WERI-Rb-1 (cell line): ENCODE measurements around the gene CNFN.

Source experiments
- DNase-seq: peaks from one replicate; pipeline ENCODE4 v3.0.0-alpha.2; 2020
- H3K27ac ChIP-seq: fragments of 250-450 bp; sonication (Bioruptor Pico); 2 replicates; pipeline ENCODE4 v1.5.1; 2020; ENCODE audit warnings: mild to moderate bottlenecking, moderate library complexity
- H3K27me3 ChIP-seq: fragments of 250-450 bp; sonication (Bioruptor Pico); 2 replicates; pipeline ENCODE4 v1.5.1; 2021; ENCODE audit warnings: mild to moderate bottlenecking, low read depth, moderate library complexity; ENCODE audit not compliant: insufficient read depth, severe bottlenecking
- H3K36me3 ChIP-seq: fragments of 250-450 bp; sonication (Bioruptor Pico); 2 replicates; pipeline ENCODE4 v1.5.1; 2020; ENCODE audit warnings: mild to moderate bottlenecking, moderate library complexity
- H3K4me3 ChIP-seq: 2 replicates; pipeline ENCODE4 v1.5.1; 2011; ENCODE audit warnings: low read depth, mild to moderate bottlenecking, control low read depth, low read length
- H3K9me3 ChIP-seq: fragments of 250-450 bp; sonication (Bioruptor Pico); 2 replicates; pipeline ENCODE4 v1.5.1; 2021; ENCODE audit warnings: mild to moderate bottlenecking, moderate library complexity; ENCODE audit not compliant: severe bottlenecking
- TF ChIP-seq, protein P1 (sequence below): IDR thresholded peaks from 2 replicates; pipeline ENCODE4 v1.5.1; 2011; ENCODE audit warnings: low read depth, mild to moderate bottlenecking, control low read depth, inconsistent platforms, low read length

The CNFN gene

DNA sequence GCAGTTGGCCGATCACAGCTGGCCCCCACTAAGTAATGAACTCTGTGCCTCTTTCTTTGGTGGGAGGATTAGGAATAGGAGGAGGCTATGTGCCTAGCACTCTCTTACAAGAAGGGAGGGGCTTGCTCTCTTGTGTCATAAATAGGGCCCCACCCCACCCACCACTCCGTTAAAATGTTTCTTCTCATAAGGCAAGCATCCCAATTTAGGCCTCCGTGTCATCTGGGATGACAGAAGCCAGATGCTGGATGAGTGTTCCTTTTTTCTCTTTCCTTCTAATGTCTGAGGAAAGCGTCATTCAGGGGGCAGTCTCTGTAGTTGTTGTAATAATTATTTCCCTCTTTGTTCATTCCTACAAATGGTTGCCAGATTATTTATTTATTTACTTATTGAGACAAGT, 37.2 kb upstream of the CNFN start, which contains the start of gene LIPE:
TSS of gene LIPE (minus strand) at position 76 of the 400 bp plus-strand sequence. CDS start 239 bp downstream, outside the sequence.
- Histone ChIP-seq H3K27me3 (no peaks in the 10 kb centered on the region), H3K36me3 (no peaks in the 10 kb centered on the region), H3K9me3 (peaks cover 2% of the 10 kb centered on the region)

DNA sequence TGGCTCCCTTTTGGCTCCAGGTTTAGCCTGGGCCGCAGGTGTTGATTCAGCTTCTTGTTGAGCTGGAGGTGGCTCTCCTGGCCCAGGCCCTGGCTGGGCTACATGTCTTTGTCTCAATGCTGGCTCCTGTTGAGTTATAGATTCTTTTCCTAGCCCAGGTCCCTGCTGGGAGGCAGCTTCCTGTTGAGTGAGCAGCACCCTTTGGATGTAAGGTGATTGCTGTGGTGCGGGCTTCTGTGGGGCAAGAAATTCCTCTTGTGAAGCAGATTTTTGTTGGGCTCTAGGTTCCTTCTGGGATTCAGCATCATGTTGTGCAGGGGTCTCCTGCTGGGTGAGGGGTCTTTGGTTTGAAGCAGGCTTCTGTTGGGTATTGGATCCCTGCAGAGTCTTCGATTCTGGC, 36.5 kb upstream of the CNFN start:
- H3K27ac ChIP-seq = no peak overlapping the region
- H3K27me3 ChIP-seq = no peaks in the 10 kb centered on the region
- no peak overlapping the region for H3K4me3 ChIP-seq
- H3K9me3 ChIP-seq = peaks cover 2% of the 10 kb centered on the region
- TF ChIP-seq, protein P1, sequence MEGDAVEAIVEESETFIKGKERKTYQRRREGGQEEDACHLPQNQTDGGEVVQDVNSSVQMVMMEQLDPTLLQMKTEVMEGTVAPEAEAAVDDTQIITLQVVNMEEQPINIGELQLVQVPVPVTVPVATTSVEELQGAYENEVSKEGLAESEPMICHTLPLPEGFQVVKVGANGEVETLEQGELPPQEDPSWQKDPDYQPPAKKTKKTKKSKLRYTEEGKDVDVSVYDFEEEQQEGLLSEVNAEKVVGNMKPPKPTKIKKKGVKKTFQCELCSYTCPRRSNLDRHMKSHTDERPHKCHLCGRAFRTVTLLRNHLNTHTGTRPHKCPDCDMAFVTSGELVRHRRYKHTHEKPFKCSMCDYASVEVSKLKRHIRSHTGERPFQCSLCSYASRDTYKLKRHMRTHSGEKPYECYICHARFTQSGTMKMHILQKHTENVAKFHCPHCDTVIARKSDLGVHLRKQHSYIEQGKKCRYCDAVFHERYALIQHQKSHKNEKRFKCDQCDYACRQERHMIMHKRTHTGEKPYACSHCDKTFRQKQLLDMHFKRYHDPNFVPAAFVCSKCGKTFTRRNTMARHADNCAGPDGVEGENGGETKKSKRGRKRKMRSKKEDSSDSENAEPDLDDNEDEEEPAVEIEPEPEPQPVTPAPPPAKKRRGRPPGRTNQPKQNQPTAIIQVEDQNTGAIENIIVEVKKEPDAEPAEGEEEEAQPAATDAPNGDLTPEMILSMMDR = no peak
- no peak for DNase-seq
- H3K36me3 ChIP-seq = no peaks in the 10 kb centered on the region

More for the DNA sequence above, 37.2 kb upstream of the CNFN start, which contains the start of gene LIPE:
- no peak for DNase-seq
- H3K27ac ChIP-seq = no peak within 1 kb of the TSS
- no peak within 1 kb of the TSS for H3K4me3 ChIP-seq
- TF ChIP-seq, protein P1 = no peak

DNA sequence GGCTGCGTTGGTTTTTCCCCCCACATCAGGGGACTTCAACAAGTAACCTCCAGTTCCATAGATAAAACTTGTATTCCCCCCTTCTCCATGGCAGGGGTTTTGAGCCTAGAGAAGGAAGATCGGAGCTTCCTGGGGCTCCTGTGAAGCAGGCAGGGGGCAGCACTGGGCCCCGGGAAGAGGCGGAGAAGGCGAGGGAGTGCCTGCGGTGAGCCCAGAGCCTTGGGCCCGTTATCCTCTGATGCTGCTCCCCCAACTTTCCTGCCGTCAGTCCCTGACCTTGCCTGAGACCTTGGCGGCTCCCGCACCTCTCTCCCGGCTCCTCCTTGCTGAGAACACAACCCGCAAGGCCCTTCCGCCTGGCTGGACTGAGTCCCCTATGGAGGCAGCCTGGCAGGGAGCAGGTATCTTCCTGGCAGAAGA, 34.6 kb upstream of the CNFN start:
- no peak overlapping the region for H3K27ac ChIP-seq
- H3K4me3 ChIP-seq = no peak overlapping the region
- DNase-seq = no peak
- H3K36me3 ChIP-seq = no peaks in the 10 kb centered on the region
- no peaks in the 10 kb centered on the region for H3K27me3 ChIP-seq
- peaks cover 2% of the 10 kb centered on the region for H3K9me3 ChIP-seq
- TF ChIP-seq, protein P1 = peak; percentile 48

DNA sequence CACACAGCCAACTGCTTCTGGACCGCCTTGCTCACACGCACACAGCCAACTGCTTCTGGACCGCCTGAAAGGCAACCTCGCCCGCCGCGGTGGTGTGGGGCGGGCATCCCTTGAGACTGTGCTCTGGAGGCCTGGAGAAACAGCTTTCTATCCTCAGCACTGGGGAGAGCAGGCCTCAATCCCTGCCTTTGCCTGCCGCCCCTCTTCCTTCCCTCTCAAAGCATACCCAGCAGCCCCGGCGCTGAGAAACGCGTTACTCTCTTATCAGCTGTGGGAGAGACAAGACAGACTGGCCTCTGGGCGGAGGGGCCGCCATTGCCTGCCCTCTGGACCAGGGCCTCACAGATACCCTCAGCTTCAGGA, 34.2 kb upstream of the CNFN start:
- H3K9me3 ChIP-seq = peaks cover 2% of the 10 kb centered on the region
- H3K27me3 ChIP-seq = no peaks in the 10 kb centered on the region
- DNase-seq = no peak
- no peak overlapping the region for H3K4me3 ChIP-seq
- H3K36me3 ChIP-seq = no peaks in the 10 kb centered on the region
- TF ChIP-seq, protein P1 = no peak
- no peak overlapping the region for H3K27ac ChIP-seq

- Histone ChIP-seq H3K9me3 (peaks cover 2% of the 10 kb centered on the region), H3K27me3 (no peaks in the 10 kb centered on the region), H3K36me3 (no peaks in the 10 kb centered on the region), H3K4me3 (no peak overlapping the region), H3K27ac (no peak overlapping the region)
- TF ChIP-seq, protein P1 = no peak
- no peak for DNase-seq
These were observed 33.6 kb upstream of the CNFN start for GRCh38 chr19:42423462-42424344.
